DMS 273 (cell line): ENCODE data around the gene ARFGAP1.
A peak's percentile ranks its signal among the peaks of the same experiment; 100 is the strongest.
"Not testable (repeated sequence)": the region's sequence is repeated elsewhere in the genome, so short reads cannot be mapped to it uniquely, and the experiment has no call there.

Source experiments
- DNase-seq: peaks from one replicate; lab custom pipeline; 2025; ENCODE audit not compliant: unreplicated experiment; lab: John Stamatoyannopoulos, UW

ARFGAP1 gene

GRCh38 chr20:63330940-63331339, 58.3 kb downstream of the ARFGAP1 start:
- no peak for DNase-seq

DNA sequence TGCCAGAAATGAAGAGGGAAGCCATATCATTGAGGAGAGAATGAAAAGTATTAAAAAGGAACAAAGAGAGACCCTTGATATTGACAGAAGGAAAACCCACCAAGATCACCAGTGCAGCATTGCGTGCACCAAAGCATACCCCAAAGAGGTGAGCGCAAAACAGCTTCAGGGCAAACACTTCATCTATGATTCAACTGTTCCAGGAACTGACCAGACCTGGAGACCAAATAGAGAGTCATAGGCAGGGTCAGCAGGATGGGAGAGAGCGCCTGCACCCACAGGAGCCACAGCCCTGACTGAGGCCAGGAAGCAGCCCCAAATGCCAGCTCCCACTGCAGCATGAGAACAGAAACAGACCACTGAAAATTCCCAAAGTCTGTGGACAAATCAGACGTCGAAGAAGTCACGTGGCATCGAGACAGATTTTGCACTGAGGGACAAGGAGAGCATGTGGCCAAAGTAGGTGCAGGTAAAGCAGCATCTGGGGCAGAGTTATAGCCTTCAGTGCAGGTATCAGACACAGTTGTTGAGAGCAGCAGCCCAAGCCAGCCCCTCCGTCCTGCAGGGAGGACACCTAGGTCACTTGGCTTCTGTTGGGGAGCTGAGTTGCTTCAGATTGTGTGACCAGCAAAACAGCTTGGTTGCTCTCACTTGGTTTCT, 59.3 kb downstream of the ARFGAP1 start:
- no peak for DNase-seq

DNA sequence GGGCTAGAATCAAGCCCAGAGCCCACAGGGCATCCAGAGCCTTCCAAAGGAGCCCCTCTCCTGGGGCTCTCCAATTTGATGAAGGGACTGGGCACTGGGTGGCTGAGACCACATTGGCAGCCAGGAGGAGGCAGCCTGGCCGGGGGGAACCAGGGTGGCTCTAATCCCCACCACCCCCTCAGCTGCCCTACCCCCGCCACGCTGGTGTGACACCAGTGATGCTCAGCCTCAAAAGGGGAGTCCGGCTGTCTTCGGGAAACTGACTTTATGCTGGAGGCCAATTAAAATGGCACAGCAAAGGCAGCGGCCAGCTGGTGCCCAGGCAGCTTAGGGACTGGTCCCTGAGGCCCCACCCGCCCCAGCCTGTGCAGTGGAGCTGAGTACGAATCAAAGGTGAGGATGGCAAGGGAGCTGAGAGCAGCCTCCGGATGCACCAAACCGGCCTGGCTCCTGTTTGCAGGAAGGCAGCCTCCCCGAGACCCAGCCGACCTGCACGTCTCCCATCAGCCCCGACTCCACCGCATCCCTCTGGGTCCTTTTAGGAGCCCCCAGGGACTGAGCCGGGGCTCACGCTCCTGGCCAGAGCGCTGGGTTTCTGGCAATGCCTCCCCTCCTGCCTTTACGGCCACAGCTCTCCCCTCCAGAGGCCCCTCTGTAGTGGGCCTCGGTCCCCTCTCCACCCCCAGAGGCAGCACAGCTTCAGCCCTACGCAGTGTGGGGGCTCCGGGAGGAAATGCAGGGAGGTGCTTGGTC, 60.1 kb downstream of the ARFGAP1 start:
- no peak for DNase-seq

DNA sequence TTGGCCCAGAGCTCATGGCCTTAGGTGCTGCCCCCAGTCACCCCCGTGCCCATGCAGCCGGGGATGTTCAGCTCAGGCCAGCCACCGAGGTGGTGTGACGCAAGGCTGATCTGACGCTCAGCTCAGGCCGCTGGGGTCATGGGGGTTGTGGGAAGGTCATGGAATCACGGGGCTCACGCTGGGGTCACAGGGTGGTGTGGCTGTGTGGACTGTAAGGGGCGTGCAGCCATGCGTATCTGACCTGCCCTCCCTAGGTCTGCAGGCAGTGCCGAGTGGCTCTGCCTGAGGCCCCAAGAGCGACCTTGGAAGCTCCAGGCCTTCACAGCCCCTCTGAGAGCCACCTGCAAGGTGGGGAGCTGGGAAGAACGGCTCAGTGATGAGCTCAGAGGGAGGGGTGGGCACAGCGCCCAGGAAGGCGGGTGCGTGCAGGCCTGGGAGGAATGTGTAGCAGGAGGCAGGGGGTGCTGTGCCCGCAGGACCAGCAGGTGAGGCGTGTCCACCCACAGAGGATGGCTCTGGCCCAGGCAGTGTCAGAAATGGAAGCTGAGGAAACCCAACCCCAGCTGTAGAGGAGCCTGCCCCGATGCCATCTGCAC, 60.7 kb downstream of the ARFGAP1 start:
- peak; percentile 86 for DNase-seq

GRCh38 chr20:63334356-63334755, 61.7 kb downstream of the ARFGAP1 start:
- DNase-seq = no peak

DNA sequence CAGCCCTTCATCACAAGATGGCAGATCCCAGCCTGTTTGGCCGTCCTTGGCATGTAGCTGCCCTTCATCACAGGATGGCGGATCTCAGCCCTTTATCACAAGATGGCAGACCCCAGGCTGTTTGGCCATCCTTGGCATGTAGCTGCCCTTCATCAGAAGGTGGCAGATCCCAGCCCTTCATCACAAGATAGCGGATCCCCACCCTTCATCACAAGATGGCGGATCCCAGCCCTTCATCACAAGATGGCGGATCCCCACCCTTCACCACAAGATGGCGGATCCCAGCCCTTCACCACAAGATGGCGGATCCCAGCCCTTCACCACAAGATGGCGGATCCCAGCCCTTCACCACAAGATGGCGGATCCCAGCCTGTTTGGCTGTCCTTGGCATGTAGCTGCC, 62.4 kb downstream of the ARFGAP1 start:
- DNase-seq = not testable (repeated sequence)

DNA sequence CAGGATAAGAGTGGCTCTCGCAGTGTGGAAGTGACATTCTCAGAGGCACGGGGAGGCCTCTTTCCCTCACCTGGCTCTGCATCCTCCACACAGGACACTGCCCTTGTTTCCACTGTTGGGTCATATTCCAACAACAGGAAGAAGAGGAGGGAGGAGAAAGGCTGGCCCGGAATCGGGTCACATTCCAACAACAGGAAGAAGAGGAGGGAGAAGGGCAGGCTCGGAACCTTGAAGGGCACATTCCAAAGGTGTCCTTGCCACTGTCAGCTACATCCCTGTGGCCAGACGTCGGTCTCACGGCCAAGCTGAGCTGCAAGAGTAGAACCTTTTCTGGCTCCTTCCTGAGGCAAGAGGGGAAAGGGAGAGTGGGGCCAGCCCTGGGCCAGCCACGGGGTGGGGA, 63.1 kb downstream of the ARFGAP1 start:
- no peak for DNase-seq

DNA sequence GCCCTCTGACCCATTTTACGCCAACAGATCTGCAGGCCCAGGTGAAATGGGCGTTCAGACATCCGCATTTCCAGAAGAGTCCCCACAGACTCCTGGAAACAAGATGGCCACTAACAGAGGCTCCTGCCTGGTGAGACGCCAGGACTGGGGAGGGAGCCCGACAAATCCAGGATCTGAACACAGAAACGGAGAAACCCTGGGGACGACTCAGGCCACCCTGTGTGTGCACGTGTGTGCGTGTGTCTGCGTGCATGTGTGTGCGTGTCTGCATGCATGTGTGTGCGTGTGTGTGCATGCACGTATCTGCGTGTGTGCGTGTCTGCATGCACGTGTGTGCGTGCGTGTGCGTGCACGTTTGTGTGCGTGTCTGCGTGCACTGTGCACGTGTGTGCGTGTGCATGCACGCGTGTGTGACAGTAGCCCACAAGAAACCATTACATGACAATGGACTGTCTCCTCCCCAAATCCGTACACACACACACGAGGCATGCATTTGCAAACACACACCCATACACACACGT, 63.7 kb downstream of the ARFGAP1 start:
- no peak for DNase-seq

- DNase-seq = no peak
These were observed 65.3 kb downstream of the ARFGAP1 start for GRCh38 chr20:63337786-63338420.
